Right lobe of liver (tissue), 6 donors: ENCODE results near the gene TNFAIP8L1. TPM values are rescaled to one million over a fixed set of nuclear protein-coding genes. Genes with fewer than 3 reads are reported as not detected.
"Not testable (repeated sequence)": the region's sequence is repeated elsewhere in the genome, so short reads cannot be mapped to it uniquely, and the experiment has no call there.

Experiments
- ATAC-seq, 4 donors: fragments of 200-7000 bp; cut with Tn5 transposase; one replicate each; pipeline ENCODE4 v1.9.1; 2020; ENCODE audit warnings: mild to moderate bottlenecking in 4 of 4, moderate library complexity in 4 of 4
- DNase-seq, 3 donors: peaks; one replicate each; pipeline ENCODE4 v3.0.0-alpha.2; 2020
- H3K27ac ChIP-seq, 3 donors: fragments of 200-600 bp; one replicate each; pipeline ENCODE4 v1.8.0; 2022
- H3K27me3 ChIP-seq, 2 donors: fragments of 200-600 bp; one replicate each; pipeline ENCODE4 v1.8.0; 2022
- H3K36me3 ChIP-seq, 4 donors: fragments of 200-600 bp; sonication (generic) in 1 of 4; one replicate each; pipeline versions ENCODE4 v1.5.1 to v1.8.0; 2017 to 2022; ENCODE audit warnings: control low read depth in 1 of 4
- H3K4me1 ChIP-seq, 4 donors: fragments of 200-600 bp; sonication (generic) in 1 of 4; one replicate each; pipeline versions ENCODE4 v1.5.1 to v1.8.0; 2017 to 2022; ENCODE audit warnings: control low read depth in 1 of 4
- H3K4me3 ChIP-seq, 3 donors: fragments of 200-600 bp; one replicate each; pipeline ENCODE4 v1.8.0; 2022
- H3K9me3 ChIP-seq, 4 donors: fragments of 200-600 bp; sonication (generic) in 1 of 4; one replicate each; pipeline versions ENCODE4 v1.5.1 to v1.8.0; 2017 to 2022; ENCODE audit warnings: control low read depth in 1 of 4
- POLR2A ChIP-seq: fragments of 450-650 bp; IDR thresholded peaks from one replicate; pipeline ENCODE4 v1.6.1; 2017; ENCODE audit warnings: antibody characterized with exemption, mild to moderate bottlenecking
- WGBS: methylation state at CpG from one replicate; pipeline ENCODE4 v1.1.6; 2018; ENCODE audit warnings: low coverage, low lambda C conversion rate; ENCODE audit not compliant: insufficient coverage; ENCODE audit errors: missing lambda C conversion rate; 5-methylcytosine and 5-hydroxymethylcytosine counted together
- intact Hi-C, 2 donors: fragments of 100-400 bp; cut with DNase I; formaldehyde crosslinking; loops; one replicate each; pipeline versions ENCODE4 v1.11.2 to v1.14.1; 2022
- total RNA-seq, 6 experiments: library from RNA; depleted of rRNA in 2 of 6; stranded (reverse); fragments of >200 nt in 2 of 6; fragmentation: NEBNext Ultra II Directional in 3 of 6; extraction: Animal tissue kit (Norgen Biotek cat#: 25700) in 3 of 6; gene quantifications; one replicate each; pipeline versions ENCODE4 v1.1.0 to v1.2.4, GENCODE V29; 2016 to 2023
- TF ChIP-seq, protein P1 (sequence below), 4 donors: fragments of 200-600 bp in 3 of 4; fragments of 450-650 bp in 1 of 4; IDR thresholded peaks; one replicate each; pipeline versions ENCODE4 v1.5.1 to v1.8.0; 2016 to 2022; ENCODE audit warnings: antibody characterized with exemption in 4 of 4, mild to moderate bottlenecking in 2 of 4
- donor health status: DM: no; HTN: yes; CAD: no.
- donor health status: DM: no; HTN: no; CAD: no.
- donor health status: DM: no; HTN: no; CAD: no.
- donor health status: DM: no; HTN: yes; CAD: no.
- donor health status: DM: no; HTN: yes; CAD: no.

Gene TNFAIP8L1
- total RNA-seq, 6 experiments from 2014 or later: 16.6 to 26.4 (median 22.8) TPM

GRCh38 chr19:4673726-4674125 lies 34.4 kb downstream of the TNFAIP8L1 start:
- TF ChIP-seq, protein P1, sequence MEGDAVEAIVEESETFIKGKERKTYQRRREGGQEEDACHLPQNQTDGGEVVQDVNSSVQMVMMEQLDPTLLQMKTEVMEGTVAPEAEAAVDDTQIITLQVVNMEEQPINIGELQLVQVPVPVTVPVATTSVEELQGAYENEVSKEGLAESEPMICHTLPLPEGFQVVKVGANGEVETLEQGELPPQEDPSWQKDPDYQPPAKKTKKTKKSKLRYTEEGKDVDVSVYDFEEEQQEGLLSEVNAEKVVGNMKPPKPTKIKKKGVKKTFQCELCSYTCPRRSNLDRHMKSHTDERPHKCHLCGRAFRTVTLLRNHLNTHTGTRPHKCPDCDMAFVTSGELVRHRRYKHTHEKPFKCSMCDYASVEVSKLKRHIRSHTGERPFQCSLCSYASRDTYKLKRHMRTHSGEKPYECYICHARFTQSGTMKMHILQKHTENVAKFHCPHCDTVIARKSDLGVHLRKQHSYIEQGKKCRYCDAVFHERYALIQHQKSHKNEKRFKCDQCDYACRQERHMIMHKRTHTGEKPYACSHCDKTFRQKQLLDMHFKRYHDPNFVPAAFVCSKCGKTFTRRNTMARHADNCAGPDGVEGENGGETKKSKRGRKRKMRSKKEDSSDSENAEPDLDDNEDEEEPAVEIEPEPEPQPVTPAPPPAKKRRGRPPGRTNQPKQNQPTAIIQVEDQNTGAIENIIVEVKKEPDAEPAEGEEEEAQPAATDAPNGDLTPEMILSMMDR (IDR thresholded peaks at IDR 0.05): no peak
- no peak for TF ChIP-seq POLR2A
- DNase-seq: no peak
- Histone ChIP-seq H3K4me1 (peaks cover 0 to 7% (median 0%) of the 10 kb centered on the region in 4 donors), H3K27ac (no peak overlapping the region), H3K27me3 (no peaks in the 10 kb centered on the region), H3K9me3 (no peaks in the 10 kb centered on the region), H3K36me3 (peaks cover 0 to 33% (median 4%) of the 10 kb centered on the region in 4 donors), H3K4me3 (no peak overlapping the region)
- no CpG with 5 or more reads among the region's 4 CpGs for WGBS
- ATAC-seq: no peak
- intact Hi-C loops: no loop called here

DNA sequence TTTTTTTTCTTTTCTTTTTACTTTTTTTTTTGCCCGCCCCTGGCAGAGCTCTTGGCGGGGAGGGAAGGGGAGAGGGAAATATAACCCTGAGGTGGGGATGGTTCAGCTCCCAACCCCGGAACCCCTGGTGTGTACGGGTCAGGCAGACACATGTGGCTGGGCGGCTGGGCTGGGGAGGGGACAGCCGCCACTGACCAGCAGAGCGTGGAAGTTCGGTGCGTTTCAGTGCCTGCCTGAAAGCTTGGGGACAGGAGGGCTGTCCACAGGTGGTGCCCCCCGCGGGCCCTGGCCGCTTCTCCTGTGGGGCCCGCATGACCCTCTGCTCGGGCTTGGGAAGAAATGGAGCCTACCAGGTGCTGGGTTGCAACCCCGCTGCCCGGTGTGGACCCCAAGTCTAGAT lies 36.0 kb downstream of the TNFAIP8L1 start:
- Histone ChIP-seq H3K36me3 (peaks cover 0 to 46% (median 7%) of the 10 kb centered on the region in 4 donors), H3K4me1 (no peaks in the 10 kb centered on the region), H3K4me3 (no peak overlapping the region), H3K9me3 (no peaks in the 10 kb centered on the region), H3K27me3 (no peaks in the 10 kb centered on the region), H3K27ac (no peak overlapping the region)
- intact Hi-C loops: no loop called here
- WGBS: 85% methylated on average over 4 of the region's 16 CpGs
- ATAC-seq: no peak
- no peak for TF ChIP-seq POLR2A
- TF ChIP-seq, protein P1 (IDR thresholded peaks at IDR 0.05): no peak
- no peak for DNase-seq

DNA sequence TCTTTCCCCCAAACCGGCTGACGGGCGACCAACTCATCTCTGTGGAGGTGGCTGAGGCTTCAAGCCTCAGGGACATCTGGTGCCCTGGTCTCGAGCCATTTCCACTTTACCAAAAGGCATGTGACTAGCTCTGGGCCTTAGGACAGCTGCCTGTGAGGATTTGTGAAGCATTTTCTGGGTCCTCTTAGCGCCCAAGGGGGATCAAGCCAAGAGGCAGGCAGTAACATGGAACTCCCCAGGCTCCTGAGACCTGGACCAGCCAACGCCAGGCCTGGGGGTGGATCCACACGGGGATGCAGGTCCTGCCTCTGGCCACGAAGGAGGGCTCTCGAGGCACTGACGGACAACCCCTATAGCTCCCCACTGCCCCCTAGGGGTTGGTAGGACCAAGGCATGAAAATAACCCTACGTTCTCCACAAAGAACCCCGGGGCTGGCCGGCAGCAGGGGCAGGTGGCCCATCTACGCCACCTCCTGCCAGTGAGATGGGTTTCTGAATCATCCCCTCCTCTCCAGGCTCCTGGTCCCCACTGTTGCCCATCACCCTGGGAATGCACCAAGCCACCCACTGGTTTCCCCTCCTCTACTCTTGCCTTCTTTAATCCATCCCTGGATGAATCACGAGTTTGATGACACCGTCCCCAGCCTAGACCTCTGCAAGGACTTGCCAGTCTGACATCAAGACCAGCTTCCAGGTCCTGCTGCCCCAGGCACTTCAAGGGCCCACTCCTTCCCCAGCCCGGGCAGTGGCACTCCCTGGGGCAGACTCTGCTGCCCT lies 37.8 kb downstream of the TNFAIP8L1 start:
- no peak overlapping the region for H3K4me3 ChIP-seq
- H3K27ac ChIP-seq: no peak overlapping the region
- WGBS: 96% methylated on average over 4 of the region's 17 CpGs
- ATAC-seq: peak; percentile 64 to 70 (median 65)
- TF ChIP-seq, protein P1 (IDR thresholded peaks at IDR 0.05): peak; percentile 45 to 59 (median 53)
- no peak for TF ChIP-seq POLR2A
- no peaks in the 10 kb centered on the region for H3K4me1 ChIP-seq
- H3K9me3 ChIP-seq: no peaks in the 10 kb centered on the region
- H3K36me3 ChIP-seq: peaks cover 0 to 62% (median 12%) of the 10 kb centered on the region in 4 donors
- DNase-seq: no peak
- intact Hi-C loops: no loop called here
- no peaks in the 10 kb centered on the region for H3K27me3 ChIP-seq

DNA sequence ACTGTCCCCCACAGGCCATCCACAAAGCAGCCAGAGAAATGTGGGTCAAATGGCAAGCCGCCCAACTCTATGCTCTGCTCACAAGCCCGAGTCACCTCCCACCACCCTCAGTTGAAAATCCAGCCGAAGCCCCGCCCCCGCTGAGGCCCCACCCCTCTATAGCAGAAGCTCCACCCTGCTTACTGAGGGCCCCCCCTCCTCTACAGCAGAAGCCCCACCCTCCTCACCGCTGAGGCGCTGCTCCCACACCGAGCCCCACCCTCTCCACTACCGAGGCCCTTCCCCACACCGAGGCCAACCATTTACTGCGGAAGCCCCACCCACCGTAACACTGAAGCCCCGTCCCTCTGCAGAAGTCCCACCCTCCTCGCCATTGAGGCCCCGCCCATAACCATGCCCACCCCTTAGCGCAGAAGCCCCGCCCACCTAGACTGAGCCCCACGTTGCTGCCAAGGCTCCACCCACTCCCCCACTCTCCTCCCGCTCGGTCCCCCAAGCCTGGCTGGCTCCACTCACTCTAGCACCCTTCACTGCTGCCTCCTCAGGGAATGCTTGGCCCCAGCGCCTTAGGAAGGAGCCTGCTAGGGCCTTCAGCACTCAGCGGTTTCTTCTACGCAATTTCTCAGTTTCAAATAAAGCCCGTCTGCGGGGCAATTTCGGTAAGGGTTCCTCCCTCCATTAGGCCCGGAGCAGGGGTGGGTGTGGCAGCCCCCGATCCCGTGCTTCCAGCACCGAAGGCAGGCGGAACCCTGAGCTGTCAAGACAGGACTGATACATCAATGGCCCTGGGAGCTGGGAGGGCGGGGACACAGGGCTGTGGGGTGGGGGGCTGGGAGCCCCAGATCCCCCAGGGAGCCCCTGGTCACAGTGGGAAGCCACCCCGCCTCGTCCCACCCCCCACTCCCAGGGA lies 39.8 kb downstream of the TNFAIP8L1 start:
- TF ChIP-seq POLR2A: no peak
- TF ChIP-seq, protein P1 (IDR thresholded peaks at IDR 0.05): no peak
- H3K36me3 ChIP-seq: peaks cover 0 to 82% (median 24%) of the 10 kb centered on the region in 4 donors
- ATAC-seq: peak in 2 of 4 donors; percentile 24 to 53
- 78% methylated on average over 13 of the region's 34 CpGs for WGBS
- no peaks in the 10 kb centered on the region for H3K4me1 ChIP-seq
- no peak for DNase-seq
- H3K27me3 ChIP-seq: no peaks in the 10 kb centered on the region
- no peak overlapping the region for H3K27ac ChIP-seq
- intact Hi-C loops: no loop called here
- no peak overlapping the region for H3K4me3 ChIP-seq
- no peaks in the 10 kb centered on the region for H3K9me3 ChIP-seq

GRCh38 chr19:4680021-4680420 lies 40.7 kb downstream of the TNFAIP8L1 start:
- H3K4me3 ChIP-seq, DNase-seq, intact Hi-C loops, H3K27me3 ChIP-seq, ATAC-seq, H3K9me3 ChIP-seq, H3K4me1 ChIP-seq, H3K27ac ChIP-seq: not testable (repeated sequence)
- WGBS: 96% methylated on average over 5 of the region's 7 CpGs
- peaks cover 0 to 91% (median 28%) of the 10 kb centered on the region in 4 donors for H3K36me3 ChIP-seq
